H1 (cell line): Measurements from ENCODE around the gene TRIP13. TPM values are rescaled to one million over a fixed set of nuclear protein-coding genes. Genes with fewer than 3 reads are reported as not detected.

Source experiments
- CTCF ChIA-PET: fragments of 300-600 bp; sonication (Branson Sonifier 250); formaldehyde crosslinking; loops from one replicate; lab custom pipeline; 2021; ENCODE audit not compliant: partially characterized antibody; lab: Charles Lee
- POLR2A ChIA-PET: fragments of 300-600 bp; sonication (Branson Sonifier 250); formaldehyde crosslinking; loops from one replicate; lab custom pipeline; 2021; ENCODE audit warnings: inconsistent platforms; ENCODE audit not compliant: partially characterized antibody; lab: Charles Lee
- DNase-seq, 2 experiments: peaks; one replicate each; pipeline versions ENCODE4 v3.0.0 to v3.0.0-alpha.2; 2010 to 2022; ENCODE audit warnings: low spot score in 2 of 2, low read depth in 1 of 2, mixed read lengths in 1 of 2
- FAIRE-seq: peaks from 2 replicates; lab custom pipeline; 2011; peaks lifted over from hg19 to GRCh38; lab: Jason Lieb, UNC
- H2AFZ ChIP-seq: 2 replicates; pipeline ENCODE4 v1.8.1; 2012; ENCODE audit warnings: low read length, inconsistent platforms
- H2AK5ac ChIP-seq: 2 replicates; pipeline ENCODE4 v1.6.1; 2013; ENCODE audit warnings: low read depth, low read length
- H2BK120ac ChIP-seq: replicated peaks from 2 replicates; pipeline ENCODE3; 2013; ENCODE audit warnings: low read depth, low read length, inconsistent platforms
- H2BK12ac ChIP-seq: 2 replicates; pipeline ENCODE4 v1.6.1; 2013; ENCODE audit warnings: low read depth, low read length
- H2BK15ac ChIP-seq: 2 replicates; pipeline ENCODE4 v1.6.1; 2013; ENCODE audit warnings: low read length
- H2BK20ac ChIP-seq: 2 replicates; pipeline ENCODE4 v1.6.1; 2013; ENCODE audit warnings: low read length
- H2BK5ac ChIP-seq: 2 replicates; pipeline ENCODE4 v1.6.1; 2013; ENCODE audit warnings: low read depth, low read length
- H3K14ac ChIP-seq: 2 replicates; pipeline ENCODE4 v1.6.1; 2013; ENCODE audit warnings: inconsistent platforms; ENCODE audit not compliant: insufficient read length
- H3K18ac ChIP-seq: 2 replicates; pipeline ENCODE4 v1.6.1; 2013; ENCODE audit warnings: low read length; ENCODE audit errors: extremely low read depth
- H3K23ac ChIP-seq: 2 replicates; pipeline ENCODE4 v1.6.1; 2013; ENCODE audit warnings: inconsistent platforms; ENCODE audit not compliant: insufficient read length
- H3K23me2 ChIP-seq: 2 replicates; pipeline ENCODE4 v1.6.1; 2013; ENCODE audit warnings: low read depth, low read length
- H3K27ac ChIP-seq: 2 replicates; pipeline ENCODE4 v1.6.1; 2011; ENCODE audit warnings: low read depth, low read length, inconsistent platforms
- H3K27me3 ChIP-seq, 4 experiments: replicated peaks in 1 of 4; 1 replicate in 1 of 4; 2 replicates in 3 of 4; pipeline versions ENCODE4 v1.6.1 to v1.8.1; 2011 to 2013; ENCODE audit warnings: low read length in 3 of 4, mild to moderate bottlenecking in 3 of 4, inconsistent platforms in 2 of 4, mixed read lengths in 2 of 4, moderate library complexity in 1 of 4; ENCODE audit not compliant: control insufficient read depth in 3 of 4, insufficient read depth in 3 of 4; ENCODE audit errors: extremely low read depth in 1 of 4
- H3K36me3 ChIP-seq, 4 experiments: 2 replicates each; pipeline versions ENCODE4 v1.6.1 to v1.8.1; 2011 to 2013; ENCODE audit warnings: mild to moderate bottlenecking in 4 of 4, low read length in 3 of 4, moderate library complexity in 2 of 4, control low read depth in 1 of 4, inconsistent platforms in 1 of 4; ENCODE audit not compliant: insufficient read depth in 4 of 4, control insufficient read depth in 2 of 4
- H3K4ac ChIP-seq: replicated peaks from 2 replicates; pipeline ENCODE3; 2013; ENCODE audit warnings: low read length, low read depth, mixed read lengths, inconsistent platforms; ENCODE audit not compliant: insufficient read length
- H3K4me1 ChIP-seq, 4 experiments: replicated peaks in 1 of 4; 1 replicate in 1 of 4; 2 replicates in 3 of 4; pipeline versions ENCODE4 v1.6.1 to v1.8.1; 2011 to 2013; ENCODE audit warnings: low read length in 3 of 4, inconsistent platforms in 2 of 4, mixed read lengths in 1 of 4; ENCODE audit not compliant: insufficient read depth in 4 of 4, control insufficient read depth in 3 of 4
- H3K4me2 ChIP-seq, 2 experiments: 2 replicates each; pipeline versions ENCODE4 v1.6.1 to v1.8.1; 2011 to 2013; ENCODE audit warnings: low read depth in 2 of 2, low read length in 2 of 2, control low read depth in 1 of 2, inconsistent platforms in 1 of 2, mild to moderate bottlenecking in 1 of 2; ENCODE audit not compliant: insufficient read depth in 1 of 2
- H3K4me3 ChIP-seq, 4 experiments: fragments of 200-600, 300-600 bp in 1 of 4; sonication (generic), shearing (Covaris generic), sonication (Bioruptor Twin) in 1 of 4; 2 replicates each; pipeline versions ENCODE4 v1.5.1 to v1.8.1; 2011 to 2016; ENCODE audit warnings: low read length in 4 of 4, low read depth in 3 of 4, control low read depth in 2 of 4, inconsistent platforms in 2 of 4, mild to moderate bottlenecking in 2 of 4, mixed read lengths in 1 of 4, moderate library complexity in 1 of 4; ENCODE audit not compliant: insufficient read depth in 2 of 4; ENCODE audit errors: extremely low read depth in 1 of 4
- H3K56ac ChIP-seq: replicated peaks from 2 replicates; pipeline ENCODE3; 2013; ENCODE audit warnings: low read depth, mild to moderate bottlenecking, mixed read lengths, low read length, inconsistent platforms; ENCODE audit not compliant: insufficient read length
- H3K79me1 ChIP-seq: 2 replicates; pipeline ENCODE4 v1.6.1; 2013; ENCODE audit warnings: low read depth, low read length, control low read depth
- H3K79me2 ChIP-seq, 2 experiments: 2 replicates each; pipeline versions ENCODE4 v1.6.1 to v1.8.1; 2012 to 2013; ENCODE audit warnings: low read length in 2 of 2, mild to moderate bottlenecking in 2 of 2, inconsistent platforms in 1 of 2; ENCODE audit not compliant: insufficient read depth in 2 of 2, control insufficient read depth in 1 of 2
- H3K9ac ChIP-seq, 4 experiments: replicated peaks in 1 of 4; 1 replicate in 1 of 4; 2 replicates in 3 of 4; pipeline versions ENCODE4 v1.6.1 to v1.8.1; 2011 to 2013; ENCODE audit warnings: low read depth in 3 of 4, low read length in 3 of 4, control low read depth in 2 of 4, mild to moderate bottlenecking in 2 of 4, moderate library complexity in 2 of 4, inconsistent platforms in 1 of 4; ENCODE audit errors: extremely low read depth in 1 of 4
- H3K9me3 ChIP-seq, 2 experiments: 2 replicates each; pipeline versions ENCODE4 v1.6.1 to v1.8.1; 2012 to 2013; ENCODE audit warnings: mild to moderate bottlenecking in 2 of 2, moderate library complexity in 2 of 2, control low read depth in 1 of 2, inconsistent platforms in 1 of 2, low read depth in 1 of 2, low read length in 1 of 2, mixed read lengths in 1 of 2; ENCODE audit not compliant: insufficient read depth in 2 of 2
- H4K20me1 ChIP-seq, 2 experiments: replicated peaks in 1 of 2; 2 replicates each; pipeline versions ENCODE3 to v1.8.1; 2011 to 2013; ENCODE audit warnings: inconsistent platforms in 2 of 2, low read length in 2 of 2, mild to moderate bottlenecking in 1 of 2; ENCODE audit not compliant: insufficient read depth in 2 of 2, control insufficient read depth in 1 of 2
- H4K5ac ChIP-seq: 2 replicates; pipeline ENCODE4 v1.6.1; 2013; ENCODE audit warnings: low read length, low read depth, mixed read lengths, inconsistent platforms; ENCODE audit not compliant: insufficient read length
- H4K8ac ChIP-seq: 2 replicates; pipeline ENCODE4 v1.8.0; 2013; ENCODE audit warnings: mild to moderate bottlenecking, moderate library complexity, low read length, inconsistent platforms; ENCODE audit not compliant: insufficient read depth; ENCODE audit errors: extremely low read depth
- H4K91ac ChIP-seq: replicated peaks from 2 replicates; pipeline ENCODE3; 2013; ENCODE audit warnings: low read length, mixed read lengths, inconsistent platforms; ENCODE audit not compliant: insufficient read length
- BACH1 ChIP-seq: IDR thresholded peaks from 2 replicates; pipeline ENCODE4 v1.6.1; 2012; ENCODE audit warnings: low read length, improper control_type of control experiment
- NANOG ChIP-seq: IDR thresholded peaks from 2 replicates; pipeline ENCODE4 v1.6.1; 2011; ENCODE audit warnings: low read length, low read depth, mild to moderate bottlenecking, inconsistent platforms; ENCODE audit not compliant: insufficient read depth, poor library complexity, severe bottlenecking
- WGBS, 2 experiments: shearing (Covaris generic) in 1 of 2; methylation state at CpG; one replicate each; pipeline versions ENCODE4 v1.1.6 to v1.1.7; 2013 to 2015; ENCODE audit warnings: low lambda C conversion rate in 2 of 2, mixed read lengths in 2 of 2, inconsistent platforms in 1 of 2, low coverage in 1 of 2, missing lambda C conversion rate in 1 of 2; ENCODE audit not compliant: insufficient replicate concordance in 2 of 2, insufficient coverage in 1 of 2, insufficient read length in 1 of 2; ENCODE audit errors: extremely low coverage in 1 of 2, missing lambda C conversion rate in 1 of 2; 5-methylcytosine and 5-hydroxymethylcytosine counted together
- polyA plus RNA-seq, 7 experiments: library from polyadenylated mRNA; depleted of rRNA in 3 of 7; stranded (reverse) in 5 of 7; unstranded in 2 of 7; fragments of >200 nt in 5 of 7; fragments of 200-250 nt in 2 of 7; gene quantifications; 1 replicate in 5 of 7; 2 replicates in 1 of 7; 4 replicates in 1 of 7; pipeline versions ENCODE4 v1.2.1 to v1.2.3, GENCODE V29; 2011 to 2013; ENCODE audit warnings: missing spikeins in 2 of 7, mixed read lengths in 2 of 7
- total RNA-seq: library from RNA; stranded (reverse); fragmentation: NEBNext Ultra II Directional; extraction: Animal tissue kit (Norgen Biotek cat#: 25700); gene quantifications from 2 replicates; pipeline ENCODE4 v1.2.1, GENCODE V29; 2021

Gene TRIP13
- total and polyA plus RNA-seq, 2 of the 8 experiments (the other 6 are each of a cell fraction or from before 2014, with no cell fraction given): 20.0 to 39.2 TPM

- Histone ChIP-seq H3K4me2 (no peak overlapping the region), H3K27me3 (no peaks in the 10 kb centered on the region), H3K79me1 (no peaks in the 10 kb centered on the region; the same call in 1 of the 2 replicates), H4K8ac (no peak overlapping the region), H4K91ac (no peak overlapping the region), H3K18ac (no peak overlapping the region), H3K9me3 (no peaks in the 10 kb centered on the region), H3K14ac (no peak overlapping the region), H3K23ac (no peak overlapping the region), H3K79me2 (peaks cover 0 to 2% of the 10 kb centered on the region in 2 experiments; a peak in 1 of 4 replicates), H3K27ac (no peak overlapping the region), H2AFZ (no peak overlapping the region), H3K4ac (no peak overlapping the region), H2BK15ac (no peak overlapping the region), H3K9ac (no peak overlapping the region), H4K5ac (no peak overlapping the region), H2BK20ac (no peak overlapping the region), H2AK5ac (no peak overlapping the region), H3K4me1 (no peaks in the 10 kb centered on the region; a peak in 1 of 7 replicates), H3K23me2 (peaks cover 2% of the 10 kb centered on the region; the same call in 1 of the 2 replicates), H2BK120ac (no peak overlapping the region), H4K20me1 (peaks cover 8 to 40% of the 10 kb centered on the region in 2 experiments), H2BK5ac (no peak overlapping the region), H3K36me3 (peaks cover 28 to 59% (median 47%) of the 10 kb centered on the region in 4 experiments; a peak in 7 of 8 replicates), H3K56ac (no peak overlapping the region), H2BK12ac (no peak overlapping the region), H3K4me3 (no peak overlapping the region)
- FAIRE-seq (no peak), DNase-seq (no peak)
- 92% methylated on average over 15 of the region's 15 CpGs; no CpG with 5 or more reads in 1 of the 2 experiments for WGBS, 2 experiments
- TF ChIP-seq BACH1 (no peak), NANOG (no peak)
- CTCF ChIA-PET: interaction anchor here (0.7 kb wide), 2 partner anchors 112 to 515 kb away, joined by 3 read pairs; no protein-coding TSS in a partner anchor
- POLR2A ChIA-PET: interaction anchor here (1.2 to 6.9 kb wide), 6 partner anchors 11 to 37 kb away, joined by 5 to 46 read pairs (median 8); partner anchors contain the start of genes BRD9, TRIP13 and ZDHHC11
These were observed 28.1 kb upstream of the TRIP13 start for GRCh38 chr5:864492-865167.
